ENCODE measurements around the gene RAB9A. TPM values are rescaled to one million over a fixed set of nuclear protein-coding genes. Genes with fewer than 3 reads are reported as not detected.
A peak's percentile ranks its signal among the peaks of the same experiment; 100 is the strongest.

The RAB9A gene
- total and polyA plus RNA-seq, 10 of the 15 experiments (the other 5 are each of a cell fraction or from before 2014, with no cell fraction given), result 42.1 to 142 (median 49.9) TPM

DNA sequence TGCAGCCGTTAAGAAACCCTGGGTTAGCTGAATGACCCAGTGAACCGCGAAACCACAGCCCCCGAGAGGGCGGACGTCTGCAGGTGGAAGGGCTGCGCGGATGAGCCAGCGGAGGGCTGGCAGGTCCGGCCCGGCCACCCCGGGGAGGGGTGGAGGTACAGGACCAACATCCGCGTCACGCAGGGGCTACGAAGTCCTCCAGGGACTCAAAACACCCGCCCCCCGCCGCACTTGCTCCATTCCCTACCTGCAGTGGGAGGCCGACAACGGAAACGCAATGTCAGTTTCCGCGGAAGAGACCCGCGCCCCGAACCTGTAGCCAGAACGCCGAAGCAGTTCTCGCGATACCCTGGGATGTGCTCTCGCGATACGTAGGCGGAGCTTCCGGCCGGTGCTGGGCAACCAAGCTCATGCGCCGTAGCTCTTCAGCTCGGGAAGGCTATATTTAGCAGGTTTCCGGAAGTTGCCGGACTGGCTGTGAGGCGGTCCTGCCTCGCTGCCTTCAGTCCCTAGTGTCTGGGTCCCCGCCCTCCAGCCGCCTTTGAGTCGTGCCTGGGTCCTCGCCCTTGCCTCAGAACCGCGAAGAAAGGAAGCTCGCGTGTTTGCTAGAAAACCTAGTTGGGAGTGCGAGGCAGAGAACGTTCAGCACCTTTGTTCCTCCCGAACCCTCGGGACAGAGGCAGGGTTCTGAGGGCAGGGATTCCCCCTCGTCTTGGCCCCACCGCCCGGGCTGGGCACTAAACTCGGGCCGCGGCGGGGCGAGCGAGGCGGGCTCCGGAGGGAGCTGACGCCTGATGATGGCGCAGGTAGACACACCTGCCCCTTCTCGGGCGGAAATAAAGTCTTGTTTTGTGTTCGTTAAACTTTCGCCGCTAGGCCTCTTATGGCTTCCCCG lies 45.6 kb downstream of the RAB9A start, which contains the start of the genes OFD1 and TRAPPC2 (continued):
- TF ChIP-seq MEF2B (IDR thresholded peaks at IDR 0.05; ENCODE audit: partially characterized antibody, poor library complexity, severe bottlenecking) (peak; percentile 88), POU2F2 (IDR thresholded peaks at IDR 0.05; ENCODE audit: borderline replicate concordance, low read depth, low read length) (peak; percentile 36; the same call in 1 of the 3 replicates), LARP7 (IDR thresholded peaks at IDR 0.05) (no peak; the same call in none of the 2 replicates), MXI1 (IDR thresholded peaks at IDR 0.05; ENCODE audit: low read depth, low read length) (peak; percentile 71), RCOR1 (conservative IDR thresholded peaks at IDR 0.05; ENCODE audit: low read depth, low read length) (peak; percentile 98), JUNB (IDR thresholded peaks at IDR 0.05) (no peak), NBN (IDR thresholded peaks at IDR 0.05) (0 out of 2 replicates have a peak, but pooled peaks have one; percentile 70), CREB1 (IDR thresholded peaks at IDR 0.05; ENCODE audit: low read depth) (peak; percentile 61; the same call in 1 of the 2 replicates)
- TF ChIP-seq, protein P1, sequence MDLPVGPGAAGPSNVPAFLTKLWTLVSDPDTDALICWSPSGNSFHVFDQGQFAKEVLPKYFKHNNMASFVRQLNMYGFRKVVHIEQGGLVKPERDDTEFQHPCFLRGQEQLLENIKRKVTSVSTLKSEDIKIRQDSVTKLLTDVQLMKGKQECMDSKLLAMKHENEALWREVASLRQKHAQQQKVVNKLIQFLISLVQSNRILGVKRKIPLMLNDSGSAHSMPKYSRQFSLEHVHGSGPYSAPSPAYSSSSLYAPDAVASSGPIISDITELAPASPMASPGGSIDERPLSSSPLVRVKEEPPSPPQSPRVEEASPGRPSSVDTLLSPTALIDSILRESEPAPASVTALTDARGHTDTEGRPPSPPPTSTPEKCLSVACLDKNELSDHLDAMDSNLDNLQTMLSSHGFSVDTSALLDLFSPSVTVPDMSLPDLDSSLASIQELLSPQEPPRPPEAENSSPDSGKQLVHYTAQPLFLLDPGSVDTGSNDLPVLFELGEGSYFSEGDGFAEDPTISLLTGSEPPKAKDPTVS (IDR thresholded peaks at IDR 0.05; ENCODE audit: low read depth, low read length), result no peak
- TF ChIP-seq, protein P2, sequence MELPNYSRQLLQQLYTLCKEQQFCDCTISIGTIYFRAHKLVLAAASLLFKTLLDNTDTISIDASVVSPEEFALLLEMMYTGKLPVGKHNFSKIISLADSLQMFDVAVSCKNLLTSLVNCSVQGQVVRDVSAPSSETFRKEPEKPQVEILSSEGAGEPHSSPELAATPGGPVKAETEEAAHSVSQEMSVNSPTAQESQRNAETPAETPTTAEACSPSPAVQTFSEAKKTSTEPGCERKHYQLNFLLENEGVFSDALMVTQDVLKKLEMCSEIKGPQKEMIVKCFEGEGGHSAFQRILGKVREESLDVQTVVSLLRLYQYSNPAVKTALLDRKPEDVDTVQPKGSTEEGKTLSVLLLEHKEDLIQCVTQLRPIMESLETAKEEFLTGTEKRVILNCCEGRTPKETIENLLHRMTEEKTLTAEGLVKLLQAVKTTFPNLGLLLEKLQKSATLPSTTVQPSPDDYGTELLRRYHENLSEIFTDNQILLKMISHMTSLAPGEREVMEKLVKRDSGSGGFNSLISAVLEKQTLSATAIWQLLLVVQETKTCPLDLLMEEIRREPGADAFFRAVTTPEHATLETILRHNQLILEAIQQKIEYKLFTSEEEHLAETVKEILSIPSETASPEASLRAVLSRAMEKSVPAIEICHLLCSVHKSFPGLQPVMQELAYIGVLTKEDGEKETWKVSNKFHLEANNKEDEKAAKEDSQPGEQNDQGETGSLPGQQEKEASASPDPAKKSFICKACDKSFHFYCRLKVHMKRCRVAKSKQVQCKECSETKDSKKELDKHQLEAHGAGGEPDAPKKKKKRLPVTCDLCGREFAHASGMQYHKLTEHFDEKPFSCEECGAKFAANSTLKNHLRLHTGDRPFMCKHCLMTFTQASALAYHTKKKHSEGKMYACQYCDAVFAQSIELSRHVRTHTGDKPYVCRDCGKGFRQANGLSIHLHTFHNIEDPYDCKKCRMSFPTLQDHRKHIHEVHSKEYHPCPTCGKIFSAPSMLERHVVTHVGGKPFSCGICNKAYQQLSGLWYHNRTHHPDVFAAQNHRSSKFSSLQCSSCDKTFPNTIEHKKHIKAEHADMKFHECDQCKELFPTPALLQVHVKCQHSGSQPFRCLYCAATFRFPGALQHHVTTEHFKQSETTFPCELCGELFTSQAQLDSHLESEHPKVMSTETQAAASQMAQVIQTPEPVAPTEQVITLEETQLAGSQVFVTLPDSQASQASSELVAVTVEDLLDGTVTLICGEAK (IDR thresholded peaks at IDR 0.05; ENCODE audit: borderline replicate concordance), result peak; percentile 82
- TF ChIP-seq, protein P3, sequence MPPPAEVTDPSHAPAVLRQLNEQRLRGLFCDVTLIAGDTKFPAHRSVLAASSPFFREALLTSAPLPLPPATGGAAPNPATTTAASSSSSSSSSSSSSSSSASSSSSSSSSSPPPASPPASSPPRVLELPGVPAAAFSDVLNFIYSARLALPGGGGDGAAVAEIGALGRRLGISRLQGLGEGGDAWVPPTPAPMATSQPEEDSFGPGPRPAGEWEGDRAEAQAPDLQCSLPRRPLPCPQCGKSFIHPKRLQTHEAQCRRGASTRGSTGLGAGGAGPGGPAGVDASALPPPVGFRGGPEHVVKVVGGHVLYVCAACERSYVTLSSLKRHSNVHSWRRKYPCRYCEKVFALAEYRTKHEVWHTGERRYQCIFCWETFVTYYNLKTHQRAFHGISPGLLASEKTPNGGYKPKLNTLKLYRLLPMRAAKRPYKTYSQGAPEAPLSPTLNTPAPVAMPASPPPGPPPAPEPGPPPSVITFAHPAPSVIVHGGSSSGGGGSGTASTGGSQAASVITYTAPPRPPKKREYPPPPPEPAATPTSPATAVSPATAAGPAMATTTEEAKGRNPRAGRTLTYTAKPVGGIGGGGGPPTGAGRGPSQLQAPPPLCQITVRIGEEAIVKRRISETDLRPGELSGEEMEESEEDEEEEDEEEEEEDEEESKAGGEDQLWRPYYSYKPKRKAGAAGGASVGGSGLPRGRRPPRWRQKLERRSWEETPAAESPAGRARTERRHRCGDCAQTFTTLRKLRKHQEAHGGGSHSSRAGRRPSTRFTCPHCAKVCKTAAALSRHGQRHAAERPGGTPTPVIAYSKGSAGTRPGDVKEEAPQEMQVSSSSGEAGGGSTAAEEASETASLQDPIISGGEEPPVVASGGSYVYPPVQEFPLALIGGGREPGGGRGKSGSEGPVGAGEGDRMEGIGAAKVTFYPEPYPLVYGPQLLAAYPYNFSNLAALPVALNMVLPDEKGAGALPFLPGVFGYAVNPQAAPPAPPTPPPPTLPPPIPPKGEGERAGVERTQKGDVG (CRISPR knock-in tag; IDR thresholded peaks at IDR 0.05), result no peak
- TF ChIP-seq, protein P4, sequence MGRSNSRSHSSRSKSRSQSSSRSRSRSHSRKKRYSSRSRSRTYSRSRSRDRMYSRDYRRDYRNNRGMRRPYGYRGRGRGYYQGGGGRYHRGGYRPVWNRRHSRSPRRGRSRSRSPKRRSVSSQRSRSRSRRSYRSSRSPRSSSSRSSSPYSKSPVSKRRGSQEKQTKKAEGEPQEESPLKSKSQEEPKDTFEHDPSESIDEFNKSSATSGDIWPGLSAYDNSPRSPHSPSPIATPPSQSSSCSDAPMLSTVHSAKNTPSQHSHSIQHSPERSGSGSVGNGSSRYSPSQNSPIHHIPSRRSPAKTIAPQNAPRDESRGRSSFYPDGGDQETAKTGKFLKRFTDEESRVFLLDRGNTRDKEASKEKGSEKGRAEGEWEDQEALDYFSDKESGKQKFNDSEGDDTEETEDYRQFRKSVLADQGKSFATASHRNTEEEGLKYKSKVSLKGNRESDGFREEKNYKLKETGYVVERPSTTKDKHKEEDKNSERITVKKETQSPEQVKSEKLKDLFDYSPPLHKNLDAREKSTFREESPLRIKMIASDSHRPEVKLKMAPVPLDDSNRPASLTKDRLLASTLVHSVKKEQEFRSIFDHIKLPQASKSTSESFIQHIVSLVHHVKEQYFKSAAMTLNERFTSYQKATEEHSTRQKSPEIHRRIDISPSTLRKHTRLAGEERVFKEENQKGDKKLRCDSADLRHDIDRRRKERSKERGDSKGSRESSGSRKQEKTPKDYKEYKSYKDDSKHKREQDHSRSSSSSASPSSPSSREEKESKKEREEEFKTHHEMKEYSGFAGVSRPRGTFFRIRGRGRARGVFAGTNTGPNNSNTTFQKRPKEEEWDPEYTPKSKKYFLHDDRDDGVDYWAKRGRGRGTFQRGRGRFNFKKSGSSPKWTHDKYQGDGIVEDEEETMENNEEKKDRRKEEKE (IDR thresholded peaks at IDR 0.05), result no peak
- TF ChIP-seq, protein P5, sequence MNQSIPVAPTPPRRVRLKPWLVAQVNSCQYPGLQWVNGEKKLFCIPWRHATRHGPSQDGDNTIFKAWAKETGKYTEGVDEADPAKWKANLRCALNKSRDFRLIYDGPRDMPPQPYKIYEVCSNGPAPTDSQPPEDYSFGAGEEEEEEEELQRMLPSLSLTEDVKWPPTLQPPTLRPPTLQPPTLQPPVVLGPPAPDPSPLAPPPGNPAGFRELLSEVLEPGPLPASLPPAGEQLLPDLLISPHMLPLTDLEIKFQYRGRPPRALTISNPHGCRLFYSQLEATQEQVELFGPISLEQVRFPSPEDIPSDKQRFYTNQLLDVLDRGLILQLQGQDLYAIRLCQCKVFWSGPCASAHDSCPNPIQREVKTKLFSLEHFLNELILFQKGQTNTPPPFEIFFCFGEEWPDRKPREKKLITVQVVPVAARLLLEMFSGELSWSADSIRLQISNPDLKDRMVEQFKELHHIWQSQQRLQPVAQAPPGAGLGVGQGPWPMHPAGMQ (IDR thresholded peaks at IDR 0.05; ENCODE audit: borderline replicate concordance), result peak; percentile 88
